ENCODE data around the gene GLIS1.

GLIS1 gene

DNA sequence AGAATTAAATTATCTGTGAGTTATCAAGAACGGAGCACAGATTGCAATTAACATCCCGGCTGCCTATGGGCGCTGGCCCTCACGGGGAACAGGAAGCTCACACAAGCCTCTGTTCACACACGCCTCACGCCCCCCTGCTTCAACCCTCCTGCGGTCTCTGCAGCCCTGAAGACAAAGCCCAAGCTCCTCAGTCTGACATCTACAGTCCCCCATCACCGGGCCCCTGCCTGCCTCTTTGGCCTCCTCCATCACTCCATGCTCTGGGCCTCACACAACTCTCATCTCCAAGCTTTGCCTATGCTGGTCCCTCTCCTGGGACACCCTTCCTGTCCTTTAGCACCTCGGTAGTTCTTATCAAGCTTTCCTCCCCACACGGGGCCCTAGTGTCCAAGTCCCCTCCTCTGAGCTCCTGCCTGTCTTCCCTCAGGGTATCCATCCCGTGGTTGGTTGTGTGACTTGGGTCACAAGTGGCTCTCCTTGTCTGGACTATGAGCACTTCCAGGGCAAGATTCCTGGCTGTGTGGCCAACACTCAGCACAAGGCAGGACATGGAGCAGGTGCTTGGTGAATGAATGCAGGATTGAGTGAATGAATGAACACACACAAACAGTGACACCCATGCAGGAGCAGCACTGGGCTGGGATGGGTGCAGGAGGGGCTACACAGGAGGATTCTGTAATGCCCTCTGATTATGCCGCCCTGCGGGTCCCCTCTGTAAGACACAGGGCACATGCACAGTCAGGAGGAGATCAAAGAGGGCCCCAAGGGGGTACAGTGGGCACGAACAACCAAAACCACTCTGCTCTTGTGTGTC is 163.6 kb downstream of the GLIS1 start:
- DNase-seq (ENCODE audit: low spot score): no peak
- in situ Hi-C loops (cut with MboI; ENCODE audit: low pct_unique_long_range_greater_than_20kb, low sequenced_read_pairs, unreplicated experiment): no loop called here
- TF ChIP-seq, protein P1, sequence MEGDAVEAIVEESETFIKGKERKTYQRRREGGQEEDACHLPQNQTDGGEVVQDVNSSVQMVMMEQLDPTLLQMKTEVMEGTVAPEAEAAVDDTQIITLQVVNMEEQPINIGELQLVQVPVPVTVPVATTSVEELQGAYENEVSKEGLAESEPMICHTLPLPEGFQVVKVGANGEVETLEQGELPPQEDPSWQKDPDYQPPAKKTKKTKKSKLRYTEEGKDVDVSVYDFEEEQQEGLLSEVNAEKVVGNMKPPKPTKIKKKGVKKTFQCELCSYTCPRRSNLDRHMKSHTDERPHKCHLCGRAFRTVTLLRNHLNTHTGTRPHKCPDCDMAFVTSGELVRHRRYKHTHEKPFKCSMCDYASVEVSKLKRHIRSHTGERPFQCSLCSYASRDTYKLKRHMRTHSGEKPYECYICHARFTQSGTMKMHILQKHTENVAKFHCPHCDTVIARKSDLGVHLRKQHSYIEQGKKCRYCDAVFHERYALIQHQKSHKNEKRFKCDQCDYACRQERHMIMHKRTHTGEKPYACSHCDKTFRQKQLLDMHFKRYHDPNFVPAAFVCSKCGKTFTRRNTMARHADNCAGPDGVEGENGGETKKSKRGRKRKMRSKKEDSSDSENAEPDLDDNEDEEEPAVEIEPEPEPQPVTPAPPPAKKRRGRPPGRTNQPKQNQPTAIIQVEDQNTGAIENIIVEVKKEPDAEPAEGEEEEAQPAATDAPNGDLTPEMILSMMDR (IDR thresholded peaks at IDR 0.05; ENCODE audit: extremely low read depth, insufficient read depth, missing control alignments): no peak

DNA sequence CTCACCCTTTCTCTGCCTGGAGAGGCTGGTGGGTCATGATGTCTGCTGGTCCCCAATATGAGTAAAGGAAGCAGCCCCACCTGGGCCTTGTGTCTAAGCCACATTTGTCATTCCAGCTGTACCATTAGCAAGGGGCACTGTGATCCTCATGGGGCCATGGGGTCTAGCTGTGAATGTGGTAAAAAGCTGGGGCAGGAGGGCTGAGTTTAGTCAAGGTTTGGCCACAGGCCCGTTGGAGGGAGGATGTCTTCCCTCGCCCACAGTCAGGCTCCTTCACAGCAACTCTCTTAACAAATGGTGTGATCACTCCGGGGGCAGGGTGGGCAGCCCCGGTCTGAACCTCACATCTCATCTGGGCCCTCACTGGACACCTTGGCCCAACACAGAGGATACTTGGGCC is 164.3 kb downstream of the GLIS1 start:
- no peak for DNase-seq (ENCODE audit: low spot score)
- in situ Hi-C loops (cut with MboI; ENCODE audit: low pct_unique_long_range_greater_than_20kb, low sequenced_read_pairs, unreplicated experiment): no loop called here
- TF ChIP-seq, protein P1 (IDR thresholded peaks at IDR 0.05; ENCODE audit: extremely low read depth, insufficient read depth, missing control alignments): no peak

DNA sequence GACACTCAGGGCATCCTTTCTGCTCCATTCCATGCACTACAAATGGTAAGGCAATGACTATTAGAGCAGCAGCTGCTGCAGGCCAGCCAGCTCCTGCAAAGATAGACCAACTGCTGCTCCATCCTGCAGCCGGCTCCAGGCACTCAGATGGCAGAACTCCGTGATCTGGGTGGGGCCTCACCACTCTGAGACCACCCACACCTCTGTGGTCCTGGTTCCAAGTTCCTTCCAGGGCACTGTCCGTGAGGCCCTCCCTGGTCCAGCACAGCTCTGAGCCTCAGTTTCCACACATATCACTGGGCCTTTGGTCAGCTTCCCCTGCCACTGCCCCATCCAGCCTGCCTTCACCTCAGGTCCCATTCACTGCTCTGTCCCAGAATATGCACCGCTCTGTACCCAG is 165.0 kb downstream of the GLIS1 start:
- in situ Hi-C loops (cut with MboI; ENCODE audit: low pct_unique_long_range_greater_than_20kb, low sequenced_read_pairs, unreplicated experiment): no loop called here
- no peak for DNase-seq (ENCODE audit: low spot score)
- TF ChIP-seq, protein P1 (IDR thresholded peaks at IDR 0.05; ENCODE audit: extremely low read depth, insufficient read depth, missing control alignments): no peak

DNA sequence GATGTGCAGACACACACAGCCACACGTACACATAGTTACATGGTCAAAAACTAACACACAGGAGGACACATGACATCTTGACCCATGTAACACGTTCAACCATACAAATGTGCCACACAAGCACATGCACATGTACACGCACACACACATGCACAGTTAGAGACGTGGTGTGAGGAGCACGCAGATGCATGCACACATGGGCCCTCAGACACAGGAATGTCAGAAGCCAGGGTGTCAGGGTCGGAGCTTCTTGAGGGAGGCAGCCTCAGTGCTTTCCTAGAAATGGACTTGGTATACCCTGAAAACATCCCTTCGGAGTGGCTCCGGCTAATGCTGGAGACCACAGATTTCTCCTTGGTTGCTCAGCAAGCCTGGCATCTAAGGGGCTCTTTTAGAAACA is 165.4 kb downstream of the GLIS1 start:
- no peak for DNase-seq (ENCODE audit: low spot score)
- TF ChIP-seq, protein P1 (IDR thresholded peaks at IDR 0.05; ENCODE audit: extremely low read depth, insufficient read depth, missing control alignments): no peak
- in situ Hi-C loops (cut with MboI; ENCODE audit: low pct_unique_long_range_greater_than_20kb, low sequenced_read_pairs, unreplicated experiment): no loop called here

DNA sequence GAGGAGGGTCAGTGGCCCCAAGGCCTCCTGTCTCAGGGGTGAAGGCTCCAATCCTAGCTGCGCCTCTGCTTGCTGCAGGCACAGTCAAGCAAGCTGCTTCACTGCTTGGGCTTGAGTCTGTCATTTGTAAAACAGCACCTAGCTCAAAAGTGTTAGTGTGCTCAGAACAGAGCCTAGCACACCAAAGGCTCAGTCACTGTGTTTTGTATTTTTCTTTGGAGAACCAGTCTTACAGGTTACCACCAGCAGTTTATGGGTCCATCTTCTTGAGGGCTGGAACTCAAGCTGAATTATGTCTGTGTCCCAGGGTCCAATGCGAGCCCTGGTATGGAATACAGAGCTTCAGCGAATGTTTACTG is 166.2 kb downstream of the GLIS1 start:
- in situ Hi-C loops (cut with MboI; ENCODE audit: low pct_unique_long_range_greater_than_20kb, low sequenced_read_pairs, unreplicated experiment): no loop called here
- no peak for DNase-seq (ENCODE audit: low spot score)
- TF ChIP-seq, protein P1 (IDR thresholded peaks at IDR 0.05; ENCODE audit: extremely low read depth, insufficient read depth, missing control alignments): no peak

DNA sequence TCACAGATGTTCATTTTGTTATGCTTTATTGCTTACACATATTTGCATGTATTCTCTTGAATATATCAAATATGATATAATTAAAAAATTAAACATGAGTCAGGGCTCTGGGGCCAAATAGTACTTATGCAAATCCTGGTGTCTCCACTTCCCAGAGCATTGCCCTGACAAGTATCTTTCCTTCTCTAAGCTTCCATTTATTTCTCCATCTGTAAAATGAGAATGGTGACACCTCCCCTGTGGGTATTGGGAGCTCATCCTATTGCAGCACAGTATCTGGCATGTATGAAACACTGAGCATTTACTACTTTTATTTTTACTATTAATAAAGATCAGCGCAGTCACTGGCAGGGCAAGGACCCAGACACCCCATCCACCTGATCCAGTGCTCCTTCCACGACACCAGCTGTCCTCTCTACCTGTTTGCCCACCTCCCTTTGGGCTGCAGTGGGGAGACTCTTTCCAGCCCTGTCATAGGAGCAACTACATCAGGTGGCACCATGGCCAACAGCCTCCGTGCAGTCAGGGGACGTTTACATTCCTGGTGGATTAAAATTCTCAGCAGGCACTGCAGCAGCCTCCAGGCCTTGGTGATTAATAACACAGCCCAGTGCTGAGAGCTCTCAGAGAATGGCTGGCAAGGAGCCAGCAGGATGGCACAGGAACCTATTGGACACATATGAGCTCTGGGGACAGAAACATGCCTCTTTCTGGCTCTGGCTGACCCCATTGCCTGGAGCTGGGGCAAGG is 166.7 kb downstream of the GLIS1 start:
- in situ Hi-C loops (cut with MboI; ENCODE audit: low pct_unique_long_range_greater_than_20kb, low sequenced_read_pairs, unreplicated experiment): no loop called here
- DNase-seq (ENCODE audit: low spot score): no peak
- TF ChIP-seq, protein P1 (IDR thresholded peaks at IDR 0.05; ENCODE audit: extremely low read depth, insufficient read depth, missing control alignments): no peak

All from GM13977 (cell line).